GM23338 (cell line): Measurements from ENCODE around the gene XIRP2. TPM values are rescaled to one million over a fixed set of nuclear protein-coding genes. Genes with fewer than 3 reads are reported as not detected.

Source experiments
- ATAC-seq: fragments of 200-7000 bp; cut with Tn5 transposase; 3 replicates; pipeline ENCODE4 v1.9.1; 2020
- DNase-seq: peaks from one replicate; pipeline ENCODE4 v3.0.0-alpha.2; 2015; ENCODE audit warnings: low spot score
- H2AFZ ChIP-seq: fragments of 200-600 bp; sonication (generic); 2 replicates; pipeline ENCODE4 v1.8.0; 2016; ENCODE audit warnings: antibody characterized with exemption, mild to moderate bottlenecking, moderate library complexity
- H3F3A ChIP-seq: fragments of 200-600 bp; sonication (generic); replicated peaks from 2 replicates; pipeline ENCODE4 v1.8.0; 2017; ENCODE audit warnings: antibody characterized with exemption, mixed run types, low read depth
- H3K27ac ChIP-seq: fragments of 200-600 bp; sonication (generic); 2 replicates; pipeline ENCODE4 v1.6.1; 2016; ENCODE audit warnings: low read depth
- H3K27me3 ChIP-seq: fragments of 200-600 bp; sonication (generic); 2 replicates; pipeline ENCODE4 v1.8.0; 2016; ENCODE audit warnings: mild to moderate bottlenecking, mixed run types, moderate library complexity; ENCODE audit not compliant: insufficient read depth
- H3K36me3 ChIP-seq: fragments of 200-600 bp; sonication (generic); 2 replicates; pipeline ENCODE4 v1.8.0; 2016; ENCODE audit warnings: mild to moderate bottlenecking; ENCODE audit not compliant: insufficient read depth
- H3K4me1 ChIP-seq: fragments of 200-600 bp; sonication (generic); 2 replicates; pipeline ENCODE4 v1.8.0; 2016; ENCODE audit warnings: mild to moderate bottlenecking, moderate library complexity; ENCODE audit not compliant: insufficient read depth
- H3K4me2 ChIP-seq: fragments of 200-600 bp; sonication (generic); 2 replicates; pipeline ENCODE4 v1.7.1; 2017; ENCODE audit warnings: mixed run types
- H3K4me3 ChIP-seq: fragments of 200-600 bp; sonication (generic); 2 replicates; pipeline ENCODE4 v1.6.1; 2016; ENCODE audit warnings: mixed run types
- H3K79me2 ChIP-seq: fragments of 200-600 bp; sonication (generic); replicated peaks from 2 replicates; pipeline ENCODE4 v1.8.0; 2017; ENCODE audit warnings: mild to moderate bottlenecking; ENCODE audit not compliant: insufficient read depth
- H3K9me2 ChIP-seq: fragments of 200-600 bp; sonication (generic); 2 replicates; pipeline ENCODE4 v1.8.0; 2017; ENCODE audit not compliant: insufficient read depth
- H4K20me1 ChIP-seq: fragments of 200-600 bp; sonication (generic); replicated peaks from 2 replicates; pipeline ENCODE4 v1.8.0; 2017; ENCODE audit warnings: mild to moderate bottlenecking; ENCODE audit not compliant: insufficient read depth
- H3K27ac Mint-ChIP-seq: 2 replicates; pipeline ENCODE4 v1.8.0; 2020; ENCODE audit warnings: inconsistent platforms, mild to moderate bottlenecking, moderate library complexity, mixed read lengths
- H3K27me3 Mint-ChIP-seq: 3 replicates; pipeline ENCODE4 v1.8.0; 2022; ENCODE audit warnings: low read depth, mild to moderate bottlenecking, moderate library complexity, mixed read lengths, inconsistent platforms; ENCODE audit not compliant: insufficient read depth, poor library complexity
- H3K36me3 Mint-ChIP-seq: 3 replicates; pipeline ENCODE4 v1.8.0; 2021; ENCODE audit warnings: low read depth, mild to moderate bottlenecking, inconsistent platforms, moderate library complexity, mixed read lengths
- H3K4me1 Mint-ChIP-seq: 3 replicates; pipeline ENCODE4 v1.8.0; 2020; ENCODE audit warnings: mild to moderate bottlenecking, inconsistent platforms, mixed read lengths
- H3K4me3 Mint-ChIP-seq: 3 replicates; pipeline ENCODE4 v1.8.0; 2021; ENCODE audit warnings: moderate library complexity, mild to moderate bottlenecking, inconsistent platforms, mixed read lengths
- H3K9me3 Mint-ChIP-seq: 3 replicates; pipeline ENCODE4 v1.8.0; 2020; ENCODE audit warnings: moderate library complexity, mild to moderate bottlenecking, inconsistent platforms, mixed read lengths
- CREB1 ChIP-seq: fragments of 250-450 bp; sonication (Bioruptor Pico); IDR thresholded peaks from 2 replicates; pipeline ENCODE4 v1.5.0; 2020; ENCODE audit warnings: low read depth, mild to moderate bottlenecking, moderate library complexity
- CTCF ChIP-seq, 2 experiments: fragments of 200-600 bp in 1 of 2; sonication (generic) in 1 of 2; conservative IDR thresholded peaks; 2 replicates each; pipeline versions ENCODE4 v1.5.1 to v1.6.1; 2016 to 2017; ENCODE audit warnings: antibody characterized with exemption in 2 of 2, low read depth in 2 of 2, mild to moderate bottlenecking in 2 of 2, moderate library complexity in 1 of 2
- ETS1 ChIP-seq: IDR thresholded peaks from 2 replicates; pipeline ENCODE4 v1.6.1; 2016; ENCODE audit warnings: antibody characterized with exemption
- EZH2 ChIP-seq: fragments of 200-600 bp; sonication (generic); IDR thresholded peaks from one replicate; pipeline ENCODE4 v1.8.0; 2017; ENCODE audit warnings: antibody characterized with exemption, mild to moderate bottlenecking, low read depth; ENCODE audit not compliant: unreplicated experiment
- EZH2phosphoT487 ChIP-seq: fragments of 200-600 bp; sonication (generic); IDR thresholded peaks from one replicate; pipeline ENCODE4 v1.8.1; 2018; ENCODE audit warnings: antibody characterized with exemption; ENCODE audit not compliant: unreplicated experiment
- JUNB ChIP-seq: IDR thresholded peaks from one replicate; pipeline ENCODE4 v1.6.1; 2016; ENCODE audit warnings: antibody characterized with exemption; ENCODE audit not compliant: unreplicated experiment
- NANOG ChIP-seq: IDR thresholded peaks from 2 replicates; pipeline ENCODE4 v1.6.1; 2016; ENCODE audit warnings: antibody characterized with exemption, borderline replicate concordance
- POLR2AphosphoS5 ChIP-seq: IDR thresholded peaks from 2 replicates; pipeline ENCODE4 v1.6.1; 2016; ENCODE audit warnings: antibody characterized with exemption, low read depth
- STAT1 ChIP-seq: IDR thresholded peaks from one replicate; pipeline ENCODE4 v1.6.1; 2016; ENCODE audit warnings: antibody characterized with exemption; ENCODE audit not compliant: unreplicated experiment
- ZNF114 ChIP-seq: fragments of 250-450 bp; sonication (Bioruptor Pico); IDR thresholded peaks from 2 replicates; pipeline ENCODE4 v1.5.0; 2020; ENCODE audit warnings: mild to moderate bottlenecking, moderate library complexity
- ZNF331 ChIP-seq: fragments of 250-450 bp; sonication (Bioruptor Pico); IDR thresholded peaks from 2 replicates; pipeline ENCODE4 v1.5.0; 2020; ENCODE audit warnings: low read depth, mild to moderate bottlenecking, moderate library complexity
- polyA plus RNA-seq: library from polyadenylated mRNA; unstranded; fragments of >200 nt; fragmentation: Nextera tagmentation; extraction: Ambion mirVana; gene quantifications from 2 replicates; pipeline ENCODE4 v1.2.1, GENCODE V29; 2016
- total RNA-seq: library from RNA; depleted of rRNA; stranded (reverse); fragments of >200 nt; shearing (Covaris generic); gene quantifications from 2 replicates; pipeline ENCODE4 v1.2.3, GENCODE V29; 2014
- TF ChIP-seq, protein P1 (sequence below): IDR thresholded peaks from one replicate; pipeline ENCODE4 v1.6.1; 2018; ENCODE audit warnings: antibody characterized with exemption; ENCODE audit not compliant: unreplicated experiment

Gene XIRP2
- total and polyA plus RNA-seq, 2 experiments from 2014 or later: 0.17 to 0.31 TPM

GRCh38 chr2:167052825-167053224 lies 164.5 kb downstream of the XIRP2 start:
- no peak overlapping the region for H2AFZ ChIP-seq
- no peaks in the 10 kb centered on the region for H3K4me1 ChIP-seq
- H3K9me2 ChIP-seq: no peaks in the 10 kb centered on the region
- TF ChIP-seq ETS1 (no peak), POLR2AphosphoS5 (no peak), EZH2 (no peak), EZH2phosphoT487 (no peak), CREB1 (CRISPR knock-in tag) (no peak), CTCF (conservative IDR thresholded peaks at IDR 0.05; ENCODE audit: low read depth in 2 of 2) (no peak)
- H3K9me3 Mint-ChIP-seq: no peaks in the 10 kb centered on the region
- no peaks in the 10 kb centered on the region for H3K27me3 ChIP-seq
- ATAC-seq: no peak
- no peaks in the 10 kb centered on the region for H3F3A ChIP-seq
- no peak overlapping the region for H3K27ac ChIP-seq
- H3K4me1 Mint-ChIP-seq: peaks cover 5% of the 10 kb centered on the region; the same call in 2 of the 3 replicates
- H3K27me3 Mint-ChIP-seq: no peaks in the 10 kb centered on the region
- H3K4me3 ChIP-seq: no peak overlapping the region
- no peaks in the 10 kb centered on the region for H3K36me3 Mint-ChIP-seq
- no peaks in the 10 kb centered on the region for H3K79me2 ChIP-seq
- no peak for DNase-seq
- no peak overlapping the region for H3K27ac Mint-ChIP-seq
- no peak overlapping the region for H3K4me2 ChIP-seq
- no peaks in the 10 kb centered on the region for H4K20me1 ChIP-seq
- H3K4me3 Mint-ChIP-seq: no peak overlapping the region
- no peaks in the 10 kb centered on the region for H3K36me3 ChIP-seq

- H3K9me3 Mint-ChIP-seq: no peaks in the 10 kb centered on the region
- no peaks in the 10 kb centered on the region for H3K27me3 Mint-ChIP-seq
- ATAC-seq: no peak
- H4K20me1 ChIP-seq: no peaks in the 10 kb centered on the region
- no peak overlapping the region for H3K4me3 ChIP-seq
- H3K27me3 ChIP-seq: no peaks in the 10 kb centered on the region
- peak overlapping the region; percentile 12; the same call in 1 of the 2 replicates for H2AFZ ChIP-seq
- no peak overlapping the region for H3K4me3 Mint-ChIP-seq
- no peaks in the 10 kb centered on the region for H3K36me3 ChIP-seq
- H3K27ac Mint-ChIP-seq: no peak overlapping the region
- no peaks in the 10 kb centered on the region for H3F3A ChIP-seq
- no peak for DNase-seq
- no peak overlapping the region for H3K27ac ChIP-seq
- no peaks in the 10 kb centered on the region for H3K9me2 ChIP-seq
- no peaks in the 10 kb centered on the region for H3K79me2 ChIP-seq
- H3K4me1 Mint-ChIP-seq: no peaks in the 10 kb centered on the region
- no peaks in the 10 kb centered on the region for H3K4me1 ChIP-seq
- H3K4me2 ChIP-seq: no peak overlapping the region
- no peaks in the 10 kb centered on the region for H3K36me3 Mint-ChIP-seq
- TF ChIP-seq CREB1 (CRISPR knock-in tag) (no peak), ZNF331 (CRISPR knock-in tag) (no peak), ETS1 (no peak), NANOG (no peak), CTCF (conservative IDR thresholded peaks at IDR 0.05; ENCODE audit: low read depth in 2 of 2) (no peak), STAT1 (no peak), ZNF114 (CRISPR knock-in tag) (no peak), JUNB (no peak)
- TF ChIP-seq, protein P1, sequence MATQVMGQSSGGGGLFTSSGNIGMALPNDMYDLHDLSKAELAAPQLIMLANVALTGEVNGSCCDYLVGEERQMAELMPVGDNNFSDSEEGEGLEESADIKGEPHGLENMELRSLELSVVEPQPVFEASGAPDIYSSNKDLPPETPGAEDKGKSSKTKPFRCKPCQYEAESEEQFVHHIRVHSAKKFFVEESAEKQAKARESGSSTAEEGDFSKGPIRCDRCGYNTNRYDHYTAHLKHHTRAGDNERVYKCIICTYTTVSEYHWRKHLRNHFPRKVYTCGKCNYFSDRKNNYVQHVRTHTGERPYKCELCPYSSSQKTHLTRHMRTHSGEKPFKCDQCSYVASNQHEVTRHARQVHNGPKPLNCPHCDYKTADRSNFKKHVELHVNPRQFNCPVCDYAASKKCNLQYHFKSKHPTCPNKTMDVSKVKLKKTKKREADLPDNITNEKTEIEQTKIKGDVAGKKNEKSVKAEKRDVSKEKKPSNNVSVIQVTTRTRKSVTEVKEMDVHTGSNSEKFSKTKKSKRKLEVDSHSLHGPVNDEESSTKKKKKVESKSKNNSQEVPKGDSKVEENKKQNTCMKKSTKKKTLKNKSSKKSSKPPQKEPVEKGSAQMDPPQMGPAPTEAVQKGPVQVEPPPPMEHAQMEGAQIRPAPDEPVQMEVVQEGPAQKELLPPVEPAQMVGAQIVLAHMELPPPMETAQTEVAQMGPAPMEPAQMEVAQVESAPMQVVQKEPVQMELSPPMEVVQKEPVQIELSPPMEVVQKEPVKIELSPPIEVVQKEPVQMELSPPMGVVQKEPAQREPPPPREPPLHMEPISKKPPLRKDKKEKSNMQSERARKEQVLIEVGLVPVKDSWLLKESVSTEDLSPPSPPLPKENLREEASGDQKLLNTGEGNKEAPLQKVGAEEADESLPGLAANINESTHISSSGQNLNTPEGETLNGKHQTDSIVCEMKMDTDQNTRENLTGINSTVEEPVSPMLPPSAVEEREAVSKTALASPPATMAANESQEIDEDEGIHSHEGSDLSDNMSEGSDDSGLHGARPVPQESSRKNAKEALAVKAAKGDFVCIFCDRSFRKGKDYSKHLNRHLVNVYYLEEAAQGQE: no peak
Observed at GRCh38 chr2:167054881-167055280, 166.6 kb downstream of the XIRP2 start.
